Endothelial cell of umbilical vein (primary cell): ENCODE results near the gene MAPK4. TPM values are rescaled to one million over a fixed set of nuclear protein-coding genes. Genes with fewer than 3 reads are reported as not detected.

Experiments
- BruUV-seq: library from RNA; stranded (reverse); fragments of 400-500 nt; replicated peaks from 2 replicates; lab custom pipeline; 2021; lab: Mats Ljungman, UMichigan
- CTCF ChIA-PET: fragments of 300-600, 350-600 bp; sonication (Branson Sonifier 250); formaldehyde crosslinking; loops from one replicate; lab custom pipeline; 2021; ENCODE audit warnings: antibody characterized with exemption, inconsistent platforms; lab: Charles Lee
- POLR2A ChIA-PET: fragments of 300-600, 350-600 bp; sonication (Branson Sonifier 250); formaldehyde crosslinking; loops from one replicate; lab custom pipeline; 2021; ENCODE audit warnings: antibody characterized with exemption, inconsistent platforms; lab: Charles Lee
- DNase-seq: peaks from one replicate; pipeline ENCODE4 v3.0.0-alpha.2; 2011; ENCODE audit warnings: low read depth, low spot score
- FAIRE-seq: peaks from 2 replicates; lab custom pipeline; 2011; peaks lifted over from hg19 to GRCh38; lab: Jason Lieb, UNC
- H2AFZ ChIP-seq: 2 replicates; pipeline ENCODE4 v1.6.0; 2012; ENCODE audit warnings: low read depth, low read length, control low read depth, inconsistent platforms
- H3K27ac ChIP-seq: 2 replicates; pipeline ENCODE4 v1.5.1; 2011; ENCODE audit warnings: low read depth, mild to moderate bottlenecking, control low read depth, low read length, moderate library complexity; ENCODE audit not compliant: insufficient read depth
- H3K27me3 ChIP-seq, 2 experiments: 2 replicates each; pipeline versions ENCODE4 v1.6.0 to v1.6.1; 2011; ENCODE audit warnings: low read length in 2 of 2, mixed read lengths in 1 of 2; ENCODE audit not compliant: control insufficient read depth in 2 of 2, insufficient read depth in 2 of 2
- H3K36me3 ChIP-seq, 2 experiments: 2 replicates in 1 of 2; 3 replicates in 1 of 2; pipeline ENCODE4 v1.5.1; 2011; ENCODE audit warnings: low read length in 2 of 2, mild to moderate bottlenecking in 1 of 2, moderate library complexity in 1 of 2; ENCODE audit not compliant: control insufficient read depth in 2 of 2, insufficient read depth in 2 of 2; ENCODE audit errors: extremely low read depth in 1 of 2
- H3K4me1 ChIP-seq: 3 replicates; pipeline ENCODE4 v1.5.1; 2011; ENCODE audit warnings: mild to moderate bottlenecking, low read length; ENCODE audit not compliant: control insufficient read depth, insufficient read depth; ENCODE audit errors: extremely low read depth
- H3K4me2 ChIP-seq: 2 replicates; pipeline ENCODE4 v1.6.1; 2011; ENCODE audit warnings: low read length, control low read depth, mixed read lengths; ENCODE audit not compliant: insufficient read depth
- H3K4me3 ChIP-seq, 3 experiments: fragments of 200-600 bp in 1 of 3; sonication (generic), shearing (Covaris generic) in 1 of 3; replicated peaks in 1 of 3; 2 replicates each; pipeline ENCODE4 v1.5.1; 2011 to 2016; ENCODE audit warnings: control low read depth in 3 of 3, low read length in 3 of 3, mild to moderate bottlenecking in 2 of 3, inconsistent platforms in 1 of 3, low read depth in 1 of 3, moderate library complexity in 1 of 3; ENCODE audit not compliant: insufficient read depth in 1 of 3
- H3K79me2 ChIP-seq: 2 replicates; pipeline ENCODE4 v1.6.0; 2012; ENCODE audit warnings: low read length, inconsistent platforms; ENCODE audit not compliant: control insufficient read depth, insufficient read depth
- H3K9ac ChIP-seq: replicated peaks from 2 replicates; pipeline ENCODE3; 2011; ENCODE audit warnings: low read length, control low read depth; ENCODE audit not compliant: insufficient read depth; ENCODE audit errors: extremely low read depth
- H3K9me1 ChIP-seq: replicated peaks from 3 replicates; pipeline ENCODE4 v1.6.0; 2011; ENCODE audit warnings: mild to moderate bottlenecking, low read length; ENCODE audit not compliant: control insufficient read depth, insufficient read depth; ENCODE audit errors: extremely low read depth
- H3K9me3 ChIP-seq: replicated peaks from 2 replicates; pipeline ENCODE4 v1.5.1; 2012; ENCODE audit warnings: low read length, inconsistent platforms; ENCODE audit not compliant: control insufficient read depth, insufficient read depth
- H4K20me1 ChIP-seq: replicated peaks from 2 replicates; pipeline ENCODE3; 2011; ENCODE audit warnings: mild to moderate bottlenecking, low read length; ENCODE audit not compliant: control insufficient read depth, insufficient read depth; ENCODE audit errors: extremely low read depth
- CTCF ChIP-seq, 2 donors: IDR thresholded peaks; 1 replicate in 1 of 2; 2 replicates in 1 of 2; pipeline ENCODE4 v1.5.1; 2011; ENCODE audit warnings: low read length in 2 of 2, mild to moderate bottlenecking in 2 of 2, moderate library complexity in 2 of 2, control low read depth in 1 of 2, inconsistent platforms in 1 of 2, low read depth in 1 of 2; ENCODE audit not compliant: insufficient read depth in 1 of 2; ENCODE audit errors: extremely low read depth in 1 of 2
- EZH2 ChIP-seq: IDR thresholded peaks from 2 replicates; pipeline ENCODE4 v1.6.1; 2012; ENCODE audit warnings: borderline replicate concordance, low read depth, mild to moderate bottlenecking, moderate library complexity, low read length, inconsistent platforms; ENCODE audit not compliant: severe bottlenecking
- FOS ChIP-seq: IDR thresholded peaks from 2 replicates; pipeline ENCODE4 v1.6.1; 2011; ENCODE audit warnings: mild to moderate bottlenecking, low read length, moderate library complexity, borderline replicate concordance; ENCODE audit not compliant: insufficient read depth
- GATA2 ChIP-seq: IDR thresholded peaks from 2 replicates; pipeline ENCODE4 v1.7.0; 2011; ENCODE audit warnings: low read depth, mild to moderate bottlenecking, moderate library complexity, mixed read lengths, low read length; ENCODE audit not compliant: insufficient read length, insufficient read depth
- JUN ChIP-seq: IDR thresholded peaks from 2 replicates; pipeline ENCODE4 v1.6.1; 2011; ENCODE audit warnings: borderline replicate concordance, low read depth; ENCODE audit not compliant: insufficient read length, insufficient read depth
- MAX ChIP-seq: IDR thresholded peaks from 2 replicates; pipeline ENCODE4 v1.6.1; 2011; ENCODE audit not compliant: insufficient read depth, insufficient read length
- MYC ChIP-seq: IDR thresholded peaks from one replicate; pipeline ENCODE4 v1.6.1; 2011; ENCODE audit warnings: mild to moderate bottlenecking, low read depth, low read length
- POLR2A ChIP-seq: IDR thresholded peaks from 2 replicates; pipeline ENCODE4 v1.6.1; 2012; ENCODE audit warnings: low read depth, mild to moderate bottlenecking, control low read depth, low read length
- POLR2AphosphoS5 ChIP-seq: IDR thresholded peaks from 2 replicates; pipeline ENCODE4 v1.6.1; 2012; ENCODE audit warnings: low read depth, mild to moderate bottlenecking, control low read depth, low read length, moderate library complexity; ENCODE audit not compliant: insufficient read depth
- dilution Hi-C: fragments of 300-500 bp; cut with MboI; formaldehyde crosslinking; loops from one replicate; pipeline ENCODE4 v1.15.0; 2019; ENCODE audit warnings: low sequenced_read_pairs; ENCODE audit not compliant: extremely low pct_ligation_motif_present
- intact Hi-C: fragments of 100-400 bp; cut with micrococcal nuclease; formaldehyde crosslinking; loops from one replicate; pipeline ENCODE4 v1.10.0; 2022
- polyA plus RNA-seq, 4 experiments: library from polyadenylated mRNA; depleted of rRNA in 3 of 4; stranded (reverse) in 3 of 4; unstranded in 1 of 4; fragments of >200 nt; gene quantifications; 2 replicates each; pipeline versions ENCODE4 v1.2.1 to v1.2.3, GENCODE V29; 2011 to 2012; ENCODE audit warnings: missing spikeins in 1 of 4
- total RNA-seq: library from RNA; stranded (reverse); gene quantifications from 2 replicates; pipeline ENCODE4 v1.2.3, GENCODE V29; 2021

The MAPK4 gene
- total and polyA plus RNA-seq, 2 donors (not counting 3 experiments of a cell fraction or from before 2014, with no cell fraction given): not detected

- Histone ChIP-seq H3K27me3 (no peaks in the 10 kb centered on the region), H4K20me1 (no peaks in the 10 kb centered on the region), H2AFZ (no peak overlapping the region), H3K9me3 (no peaks in the 10 kb centered on the region), H3K4me1 (no peaks in the 10 kb centered on the region), H3K4me3 (no peak overlapping the region), H3K4me2 (no peak overlapping the region), H3K79me2 (no peaks in the 10 kb centered on the region), H3K36me3 (no peaks in the 10 kb centered on the region), H3K27ac (no peak overlapping the region), H3K9ac (no peak overlapping the region), H3K9me1 (no peaks in the 10 kb centered on the region)
- intact Hi-C loops: no loop called here
- BruUV-seq: no TSS peak
- TF ChIP-seq POLR2A: no peak
- no peak for TF ChIP-seq MYC
- no peak for TF ChIP-seq GATA2
- no peak for TF ChIP-seq FOS
- no peak for TF ChIP-seq POLR2AphosphoS5
- no peak for TF ChIP-seq MAX
- ChIA-PET POLR2A (no interaction called here), CTCF (no interaction called here)
- no peak for DNase-seq
- dilution Hi-C loops: no loop called here
- FAIRE-seq: no peak
Observed at GRCh38 chr18:50717563-50717962, 157.7 kb downstream of the MAPK4 start.

GRCh38 chr18:50719471-50720324, 159.8 kb downstream of the MAPK4 start:
- Histone ChIP-seq H3K27ac (no peak overlapping the region), H3K9me3 (no peaks in the 10 kb centered on the region), H3K9me1 (no peaks in the 10 kb centered on the region), H3K36me3 (no peaks in the 10 kb centered on the region), H3K4me2 (no peak overlapping the region), H3K27me3 (no peaks in the 10 kb centered on the region), H3K79me2 (no peaks in the 10 kb centered on the region), H3K4me1 (no peaks in the 10 kb centered on the region), H3K9ac (no peak overlapping the region), H4K20me1 (no peaks in the 10 kb centered on the region), H2AFZ (no peak overlapping the region), H3K4me3 (no peak overlapping the region)
- CTCF ChIA-PET: no interaction called here
- no peak for TF ChIP-seq MAX
- TF ChIP-seq POLR2AphosphoS5: no peak
- TF ChIP-seq FOS: no peak
- TF ChIP-seq EZH2: no peak
- no peak for TF ChIP-seq CTCF (IDR thresholded peaks at IDR 0.05; ENCODE audit: extremely low read depth in 1 of 2, insufficient read depth in 1 of 2, low read depth in 1 of 2, low read length in 2 of 2)
- no peak for TF ChIP-seq JUN
- TF ChIP-seq POLR2A: no peak
- POLR2A ChIA-PET: no interaction called here
- no TSS peak for BruUV-seq
- dilution Hi-C loops: no loop called here
- FAIRE-seq (no peak), DNase-seq (no peak)
- intact Hi-C loops: no loop called here
